DMS 273 treated with DMSO at 0.1 percent for 48 hours (cell line): ENCODE measurements around the gene TMEM109.
"Not testable (repeated sequence)": the region's sequence is repeated elsewhere in the genome, so short reads cannot be mapped to it uniquely, and the experiment has no call there.

Source experiments
- DNase-seq: peaks from one replicate; lab custom pipeline; 2025; lab: John Stamatoyannopoulos, UW

Gene TMEM109

DNA sequence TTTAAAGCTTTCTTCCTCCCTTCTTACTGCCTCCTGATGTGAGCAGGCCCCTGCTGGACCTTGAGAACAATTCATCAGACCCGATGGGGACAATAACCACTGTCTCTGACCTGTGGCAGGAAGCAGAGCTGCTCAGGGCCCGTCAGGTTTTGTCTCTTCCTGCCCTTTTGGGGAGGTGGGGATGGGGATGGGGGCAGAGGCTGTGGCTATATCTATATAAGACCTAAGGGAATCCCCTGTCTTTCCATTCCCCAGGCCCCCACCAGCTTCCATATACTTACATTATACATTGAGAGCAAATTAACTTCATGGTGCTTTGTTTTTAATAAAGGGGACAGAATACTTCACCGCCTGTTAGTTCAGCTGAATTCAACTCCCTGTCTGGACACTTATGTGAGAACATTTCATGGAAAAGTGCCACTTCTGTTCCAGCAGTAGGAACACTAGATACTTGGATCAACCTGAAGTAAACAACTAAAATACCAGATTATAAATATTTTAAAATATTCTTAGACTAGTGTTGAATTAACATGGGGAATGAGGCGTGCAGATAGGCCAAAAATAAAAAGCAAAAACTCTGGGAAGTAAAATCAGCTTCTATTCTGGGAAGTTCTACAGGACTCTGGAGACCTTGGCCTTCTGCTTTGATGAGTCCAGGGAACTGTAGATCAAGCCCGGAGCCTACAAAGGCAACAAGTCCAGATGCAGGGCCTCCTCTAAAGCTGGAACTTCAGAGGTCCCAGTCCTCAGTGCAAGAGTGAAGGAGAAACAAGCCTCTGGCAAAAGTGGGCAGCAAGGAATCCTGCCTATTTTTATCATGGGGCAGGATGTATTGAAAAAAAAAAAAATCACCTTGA lies 35.5 kb upstream of the TMEM109 start:
- no peak for DNase-seq

DNA sequence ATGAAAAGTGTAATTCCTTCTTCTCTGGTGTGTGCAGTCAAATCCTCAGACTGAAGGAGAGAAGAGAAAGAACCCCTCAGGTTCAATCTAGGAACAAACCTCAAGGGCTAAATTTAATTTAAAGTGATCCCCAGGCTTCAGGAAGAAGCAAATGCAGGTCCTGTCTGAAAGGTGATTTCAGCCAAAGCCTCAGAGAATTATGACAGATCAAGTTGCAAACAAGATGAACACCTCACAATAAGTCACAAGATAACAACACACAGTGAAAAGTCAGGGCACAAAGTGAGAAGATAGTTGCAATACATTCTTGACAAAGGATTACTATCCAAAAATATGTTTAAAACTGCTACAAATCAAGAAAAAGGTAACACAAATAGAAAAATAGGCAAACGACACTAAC lies 34.9 kb upstream of the TMEM109 start:
- DNase-seq: no peak

DNA sequence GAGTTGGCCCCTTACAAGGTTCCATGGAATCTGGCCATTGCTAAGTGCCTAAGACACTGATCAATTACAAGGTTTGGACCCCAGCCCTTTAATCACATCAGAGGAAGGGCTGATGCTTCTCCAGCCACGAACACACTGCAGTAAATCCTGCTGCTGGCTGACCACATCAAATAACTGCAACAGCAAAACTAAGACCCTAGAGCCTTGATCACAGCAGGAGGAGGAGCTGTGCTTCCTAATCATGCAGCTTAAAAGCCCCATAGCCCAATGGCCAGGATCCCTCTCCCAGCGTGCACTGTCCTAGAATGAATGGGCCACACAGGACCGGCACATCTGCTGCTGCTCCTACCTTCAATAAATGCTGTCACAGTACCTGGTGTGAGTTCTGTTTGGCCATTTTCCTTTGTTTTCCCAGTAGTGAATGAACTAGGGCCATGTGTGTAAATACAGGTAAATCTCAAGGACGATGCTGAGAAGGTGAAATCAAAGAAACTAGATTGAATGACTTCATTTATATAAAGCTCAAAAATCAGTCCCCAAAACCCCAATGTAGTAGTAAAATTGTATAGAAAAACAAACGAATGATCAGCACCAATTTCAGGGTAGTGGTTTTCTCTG lies 33.9 kb upstream of the TMEM109 start:
- DNase-seq: no peak

DNA sequence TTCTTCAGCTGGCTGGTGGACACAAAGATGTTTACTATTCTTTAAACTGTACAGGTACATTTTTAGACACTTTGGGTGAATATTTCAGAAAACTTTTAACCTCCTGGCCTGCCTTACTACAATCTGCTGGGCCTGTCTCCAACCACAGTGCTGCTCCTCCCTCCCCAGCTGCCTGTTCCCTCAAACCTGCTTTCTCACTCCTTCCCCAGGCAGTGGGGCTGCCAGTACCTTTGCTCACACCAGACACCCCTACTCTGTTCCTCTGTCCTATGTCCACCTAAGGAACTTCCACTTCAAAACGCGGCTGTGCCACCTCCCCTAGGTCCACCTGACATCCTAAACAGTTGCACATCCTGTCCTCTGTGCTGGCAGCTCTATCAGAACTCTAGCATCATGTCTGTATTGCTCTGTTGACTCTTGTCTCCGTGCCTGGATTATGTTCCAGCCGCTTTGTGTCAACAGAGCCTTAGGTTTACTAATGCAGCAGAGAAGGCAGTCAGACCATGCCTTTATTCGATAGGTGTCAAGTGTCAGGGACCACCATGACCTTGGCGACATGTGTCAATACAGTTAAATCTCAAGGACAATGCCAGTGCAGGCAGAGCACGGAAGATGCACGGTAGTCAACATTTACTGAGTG lies 33.2 kb upstream of the TMEM109 start:
- DNase-seq: no peak

DNA sequence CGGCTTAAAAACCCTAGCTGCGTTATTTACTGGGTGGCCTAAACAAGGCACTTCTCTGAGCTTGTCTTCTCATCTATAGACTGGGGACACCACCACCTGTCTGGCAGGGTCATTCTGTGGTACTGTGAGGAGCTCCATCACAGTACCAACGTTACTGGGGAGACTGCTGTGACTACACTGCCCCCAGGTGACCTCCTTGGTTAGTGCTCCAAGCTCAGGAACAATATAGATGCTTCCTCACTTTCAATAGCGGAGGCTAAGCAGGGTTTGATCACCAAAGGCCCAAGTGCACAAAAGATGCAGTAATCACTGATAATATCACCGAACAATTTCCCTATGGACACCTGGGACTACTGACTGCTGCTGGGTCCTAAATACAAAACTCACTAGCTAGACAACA lies 26.4 kb upstream of the TMEM109 start:
- DNase-seq: peak; percentile 64

DNA sequence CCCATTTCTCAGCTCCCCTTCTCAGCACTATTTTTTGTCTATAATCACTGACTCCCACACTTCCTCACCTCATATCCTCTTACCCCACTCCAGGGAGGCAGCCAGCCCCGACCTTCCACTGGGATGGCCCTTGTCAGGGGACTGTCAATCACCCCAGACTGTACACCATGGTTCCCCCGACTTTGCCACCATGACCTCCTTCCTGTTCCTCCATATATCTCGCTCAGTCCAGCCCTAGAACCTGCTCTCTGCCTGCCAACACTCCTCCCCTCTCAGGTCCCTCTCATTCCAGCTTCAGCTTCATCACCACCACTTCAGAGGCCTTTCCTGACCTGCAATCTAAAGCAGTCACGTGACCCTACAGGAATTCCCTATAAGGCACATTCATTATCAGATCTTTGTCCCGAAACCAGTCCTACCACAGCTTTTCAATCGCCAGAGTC lies 24.1 kb upstream of the TMEM109 start:
- DNase-seq: no peak

DNA sequence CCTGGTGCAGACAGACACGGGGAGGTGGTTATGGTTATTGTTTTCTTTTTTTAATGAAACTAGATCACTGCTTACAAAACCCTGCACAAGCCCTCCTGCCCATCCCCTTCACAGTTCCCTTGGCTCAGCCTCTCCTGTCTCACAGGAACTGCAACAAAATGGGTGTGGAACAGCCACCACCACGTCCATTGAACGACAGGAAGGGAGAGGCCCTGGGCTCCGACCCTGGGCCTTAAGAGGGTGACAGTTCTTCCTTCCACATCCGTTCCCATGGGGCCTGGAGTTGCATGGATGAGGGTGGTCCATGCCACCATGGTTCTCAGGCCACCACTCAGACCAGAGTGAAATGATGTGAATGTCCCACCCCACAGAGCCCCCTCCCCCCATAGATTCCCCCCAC lies 23.3 kb upstream of the TMEM109 start:
- no peak for DNase-seq

DNA sequence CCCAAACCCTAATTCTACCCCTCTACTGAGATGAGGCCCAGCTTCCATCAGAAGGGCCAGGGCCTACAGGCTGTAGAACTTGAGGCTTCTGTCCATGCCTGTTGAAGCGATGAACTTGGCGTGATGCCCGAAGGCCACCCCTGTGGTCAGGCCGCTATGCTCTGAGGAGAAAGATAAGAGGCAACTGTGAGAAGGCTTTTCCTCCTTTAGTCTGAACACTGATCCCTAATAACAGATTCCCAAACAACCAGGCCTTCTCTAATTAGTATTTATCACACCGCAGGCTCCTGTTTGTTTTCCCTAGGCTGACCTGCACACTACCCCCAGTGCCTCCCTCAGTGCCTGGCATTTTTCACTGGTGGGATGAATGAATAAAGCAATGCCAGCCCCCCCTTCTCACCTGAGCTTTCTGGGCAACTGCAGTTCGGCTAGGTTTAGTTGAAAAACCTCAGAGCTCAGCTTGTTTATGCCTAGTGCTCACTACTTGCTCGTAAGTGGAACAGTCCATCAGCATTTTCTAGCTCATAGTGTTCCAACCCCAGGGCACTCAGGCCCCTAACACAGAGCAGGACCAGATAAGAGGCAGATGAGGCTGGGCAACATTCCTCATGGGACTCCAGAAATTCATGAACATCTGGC lies 22.7 kb upstream of the TMEM109 start:
- no peak for DNase-seq

DNA sequence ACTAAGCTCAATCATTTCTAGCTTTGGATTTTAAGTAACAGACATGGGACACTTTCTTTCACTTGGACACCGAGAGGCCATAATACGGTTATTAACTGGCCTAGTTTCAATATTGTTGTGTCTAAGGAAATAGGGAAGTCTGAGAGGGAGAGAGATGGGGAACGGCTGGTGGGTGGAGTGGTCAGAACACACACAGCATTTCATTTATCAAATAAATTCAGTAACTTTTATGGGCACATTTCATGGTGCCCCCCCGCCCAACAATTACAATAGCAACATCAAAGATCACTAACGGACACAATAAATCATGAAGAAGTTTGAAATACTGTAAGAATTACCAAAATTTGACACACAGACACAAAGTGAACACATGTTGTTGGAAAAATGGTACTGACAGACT lies 18.3 kb upstream of the TMEM109 start:
- DNase-seq: no peak

DNA sequence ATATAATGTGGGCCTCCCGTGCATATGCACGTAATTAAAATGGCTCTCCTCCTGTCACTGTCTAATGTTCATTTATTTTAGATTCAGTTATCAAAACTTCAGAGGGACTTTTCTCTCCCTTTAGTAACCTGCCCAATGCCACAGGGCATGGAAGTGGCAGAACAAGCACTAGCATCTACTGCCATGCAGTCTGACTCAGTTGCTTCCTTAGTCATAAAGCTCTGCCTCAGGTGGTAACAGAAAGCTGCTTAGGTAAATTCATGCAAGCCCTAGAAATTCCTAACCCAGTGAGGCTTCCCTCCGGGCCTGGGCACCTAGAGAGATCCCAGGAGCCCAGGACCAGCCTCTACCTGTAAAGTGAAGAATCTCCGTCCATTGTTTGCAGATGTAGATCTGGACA lies 16.5 kb upstream of the TMEM109 start:
- DNase-seq: no peak

DNA sequence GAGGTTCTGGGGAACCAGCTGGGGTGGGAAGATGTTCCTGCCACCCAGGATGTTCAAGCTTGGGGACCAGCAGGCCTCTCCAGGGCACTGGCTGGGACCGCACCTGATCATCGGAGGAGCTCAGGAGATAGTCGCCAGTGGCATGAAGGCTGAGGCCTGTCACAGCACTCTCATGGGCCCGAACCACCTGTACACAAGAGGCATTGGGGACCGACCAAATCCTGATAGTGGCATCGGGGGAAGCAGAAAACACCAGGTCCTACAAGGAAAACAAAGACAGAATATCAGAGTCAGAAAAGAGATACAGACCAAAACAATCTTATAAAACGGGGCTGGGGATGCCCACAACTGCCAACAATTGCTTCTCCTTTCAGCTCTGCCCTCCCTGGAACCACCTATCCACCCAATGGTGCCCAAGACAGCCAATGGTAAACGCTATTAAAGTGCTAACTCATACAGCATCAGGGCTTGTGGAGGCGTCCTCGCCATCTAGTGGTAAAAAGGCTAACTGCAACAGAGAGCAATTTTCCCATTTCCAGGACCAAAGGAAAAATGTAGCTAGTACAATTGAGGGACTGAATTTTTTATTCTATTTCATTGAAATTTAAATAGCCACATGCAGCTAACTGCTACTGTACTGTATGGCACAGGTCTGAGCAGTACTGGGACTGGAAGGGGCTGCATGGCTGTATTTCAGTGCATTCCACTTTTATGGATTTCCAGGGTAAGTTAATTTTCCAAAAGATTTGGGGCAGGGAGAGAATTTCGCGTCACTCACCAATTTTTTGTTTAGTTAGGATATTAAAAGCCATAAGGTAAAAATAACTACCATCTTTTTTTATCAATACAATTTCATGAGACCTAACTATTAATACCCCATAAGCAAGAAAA lies 14.7 kb upstream of the TMEM109 start:
- DNase-seq: no peak

DNA sequence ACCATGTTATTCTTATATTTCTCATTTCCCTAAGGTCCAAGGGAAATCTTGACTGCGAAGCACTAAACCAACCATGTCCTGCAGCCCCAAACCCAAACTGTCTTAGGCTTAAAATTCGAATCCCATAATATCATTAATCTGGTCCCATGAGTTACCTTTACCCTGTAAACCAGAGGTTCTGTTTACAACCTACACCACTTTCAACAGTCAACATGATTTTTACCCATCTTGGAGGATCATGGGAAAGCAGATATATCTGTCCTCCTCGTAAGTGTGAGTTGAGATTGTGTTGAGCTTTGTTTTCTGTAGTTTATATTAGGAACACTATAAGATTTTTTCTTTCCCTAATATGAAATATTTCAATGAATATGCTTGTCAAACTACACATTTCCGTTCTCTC lies 14.0 kb upstream of the TMEM109 start:
- DNase-seq: no peak

DNA sequence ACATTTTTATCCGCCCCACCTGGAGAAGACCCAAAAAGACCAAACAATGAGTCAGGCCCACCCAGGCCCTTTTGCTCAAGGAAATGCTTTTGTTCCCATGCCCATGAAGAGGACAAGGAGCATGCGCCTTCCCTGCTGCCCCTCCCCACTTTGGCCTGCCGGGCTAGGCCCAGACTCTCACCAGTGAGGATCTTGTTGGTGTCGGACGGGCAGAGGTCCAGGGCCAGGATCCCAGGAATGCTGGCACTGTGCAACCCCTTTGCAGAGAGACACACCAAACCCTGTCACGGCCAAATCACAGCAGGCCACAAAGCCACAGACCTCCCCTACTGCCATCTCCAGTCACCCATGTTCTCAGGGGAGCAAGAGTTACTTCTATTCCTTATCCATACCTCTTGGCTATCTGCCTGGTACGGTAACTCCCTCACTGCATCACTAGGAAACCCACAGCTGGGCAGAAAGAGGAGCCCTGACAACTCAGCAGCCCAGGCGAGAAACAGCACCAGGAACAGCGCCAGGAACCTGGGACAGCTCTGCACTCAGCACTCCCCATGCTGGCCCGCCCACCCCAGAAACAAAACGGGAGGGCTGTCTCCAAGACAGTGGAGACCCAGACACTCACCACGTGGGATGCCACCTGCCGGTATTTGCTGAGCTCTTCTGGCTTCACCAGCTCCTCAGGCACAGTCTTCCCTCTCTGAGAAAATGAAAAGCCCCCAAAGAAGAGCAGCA lies 13.1 kb upstream of the TMEM109 start:
- DNase-seq: no peak

DNA sequence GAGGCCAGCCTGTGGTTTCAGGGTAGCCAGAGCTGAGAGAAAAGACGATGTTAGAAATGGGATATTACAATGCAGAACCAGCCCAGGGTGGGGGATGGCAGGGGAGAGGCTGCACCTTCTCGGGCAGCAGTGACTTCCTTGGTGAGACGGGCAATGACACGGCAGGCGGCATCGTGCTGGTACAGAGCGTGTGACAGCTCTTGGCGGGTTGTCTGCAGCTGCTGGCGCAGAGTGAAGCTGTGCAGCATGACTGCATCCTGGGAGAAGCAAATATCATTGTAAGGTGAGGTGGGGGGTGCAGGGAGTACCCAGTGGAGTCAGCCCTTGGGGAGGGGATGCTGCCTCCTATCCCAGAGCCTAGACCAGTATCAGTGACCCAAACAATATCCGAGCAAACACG lies 11.3 kb upstream of the TMEM109 start:
- DNase-seq: no peak

DNA sequence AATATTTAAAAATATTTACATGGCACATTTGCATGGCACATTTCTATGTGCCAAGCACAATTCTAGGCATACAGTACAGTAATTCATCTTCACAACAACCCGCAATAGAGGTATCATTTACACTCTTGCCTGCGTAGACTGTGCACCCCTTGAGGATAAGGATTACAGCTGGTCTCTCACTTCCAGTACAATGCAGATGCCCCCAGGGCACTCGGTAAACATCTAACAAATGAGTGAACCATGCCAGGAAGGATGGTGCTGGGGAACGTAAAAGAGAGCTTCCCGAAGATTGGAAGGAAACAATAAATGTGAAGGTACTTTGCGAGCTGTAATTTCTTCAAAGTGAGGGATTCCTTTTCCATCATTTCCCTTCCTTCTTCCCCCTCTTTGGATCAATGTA lies 8.9 kb upstream of the TMEM109 start:
- no peak for DNase-seq

DNA sequence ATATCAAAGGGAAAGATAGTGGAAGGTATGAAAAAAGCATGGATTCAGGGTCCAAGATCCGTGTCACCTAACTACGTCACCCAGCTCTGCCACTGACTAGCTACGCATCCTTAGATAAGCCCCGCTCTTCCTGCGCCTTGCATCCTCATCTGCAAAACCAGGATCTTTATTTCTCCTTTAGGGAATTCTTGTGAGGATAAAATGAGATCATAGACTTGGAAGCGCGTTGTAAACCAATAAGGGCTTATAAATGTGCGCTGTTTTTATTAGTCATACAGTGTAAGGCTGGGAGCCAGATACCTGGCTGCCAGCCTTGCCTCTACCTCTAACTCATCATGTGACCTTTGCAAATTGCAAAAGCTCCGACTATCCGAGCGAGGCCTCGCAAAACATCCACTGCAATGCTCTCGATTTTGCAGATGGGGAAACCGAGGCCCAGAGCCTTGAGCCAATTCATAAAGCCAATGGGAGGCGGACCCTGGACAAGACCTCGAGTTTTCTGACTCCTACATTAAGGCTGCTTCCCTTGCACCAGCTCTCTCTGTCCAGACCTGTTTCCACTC lies 8.3 kb upstream of the TMEM109 start:
- no peak for DNase-seq

DNA sequence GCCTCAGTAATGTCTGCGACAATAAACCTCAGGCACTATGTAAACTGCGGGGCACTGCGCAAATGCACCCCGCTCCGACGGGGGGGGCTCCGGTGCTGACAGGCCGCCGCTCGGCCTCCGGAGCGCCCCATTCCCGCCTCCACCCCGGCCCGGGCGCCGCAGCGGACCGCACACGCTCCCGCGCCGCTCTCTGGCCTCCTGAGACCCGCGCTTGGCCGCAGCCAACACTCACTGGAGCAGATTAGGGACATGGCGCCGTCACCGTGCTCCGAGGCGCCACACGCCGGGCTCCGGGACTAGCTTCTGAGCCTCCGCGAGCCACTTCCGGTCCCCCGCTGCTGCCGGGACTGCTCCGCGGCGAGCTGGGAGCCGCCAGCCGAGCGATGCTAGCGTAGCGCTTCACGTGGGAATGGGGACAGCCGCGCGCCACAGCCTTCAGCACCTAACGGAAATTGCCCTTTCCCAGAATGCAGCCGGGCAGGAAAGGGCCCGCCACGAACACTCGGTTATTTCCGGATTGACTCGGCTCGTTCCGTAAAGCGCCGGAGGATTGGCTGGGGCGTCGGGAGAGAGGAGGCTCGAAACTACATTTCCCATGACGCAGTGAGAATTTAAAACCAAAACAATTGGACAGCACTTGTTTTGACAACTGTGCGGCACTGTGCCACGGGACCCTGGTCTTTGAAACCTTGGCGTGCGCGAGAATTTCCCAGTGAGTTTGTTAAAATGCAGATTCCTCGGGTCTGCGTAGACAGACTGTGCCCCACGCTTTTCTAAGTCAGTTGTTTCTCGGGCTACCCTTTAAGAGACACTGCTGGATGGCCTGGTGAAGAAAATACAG lies 7.6 kb upstream of the TMEM109 start, which contains the start of gene PRPF19:
TSS of gene PRPF19 (minus strand) at position 454 of the 841 bp plus-strand sequence. CDS start at position 251, 203 bp downstream.
- DNase-seq: peak; percentile 88

DNA sequence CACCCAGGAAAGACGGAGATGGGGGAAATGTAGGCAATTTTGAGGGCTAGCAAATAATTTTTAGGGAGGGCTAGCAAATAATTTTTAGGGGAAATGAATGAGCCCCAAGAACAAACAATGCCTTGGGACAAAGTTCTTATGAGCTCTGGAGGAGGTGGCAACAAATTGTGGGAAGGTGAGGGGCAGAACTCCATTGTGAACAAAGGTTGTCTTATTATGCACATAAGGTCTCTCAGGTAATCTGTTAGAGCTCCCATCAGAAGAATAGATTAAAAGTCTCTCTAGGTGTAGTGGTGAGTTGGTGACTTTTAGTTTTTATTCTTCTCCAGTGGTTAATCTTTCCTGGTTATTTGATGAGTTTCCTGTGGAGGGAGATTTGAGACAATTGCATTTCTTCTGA lies 5.2 kb upstream of the TMEM109 start:
- no peak for DNase-seq

DNA sequence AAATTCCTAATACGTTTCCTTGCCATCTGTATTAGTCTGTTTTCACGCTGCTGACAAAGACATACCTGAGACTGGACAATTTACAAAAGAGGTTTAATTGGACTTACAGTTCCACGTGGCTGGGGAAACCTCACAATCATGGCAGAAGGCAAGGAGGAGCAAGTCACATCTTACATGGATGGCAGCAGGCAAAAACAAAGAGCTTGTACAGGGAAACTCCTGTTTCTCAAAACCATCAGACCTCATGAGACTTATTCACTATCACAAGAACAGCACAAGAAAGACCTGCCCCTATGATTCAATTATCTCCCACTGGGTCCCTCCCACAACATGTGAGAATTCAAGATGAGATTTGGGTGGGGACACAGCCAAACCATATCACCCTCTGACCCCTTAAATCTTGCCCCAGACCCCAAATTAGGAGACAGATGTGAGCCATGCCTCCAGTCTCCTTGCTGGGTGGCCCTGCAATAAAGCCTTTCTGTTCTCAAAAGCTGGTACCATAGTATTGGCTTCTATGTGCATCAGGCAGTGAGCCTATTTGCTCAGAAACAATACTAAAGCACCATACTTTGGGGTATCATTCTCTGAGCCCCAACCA lies 4.2 kb upstream of the TMEM109 start:
- DNase-seq: not testable (repeated sequence)
